Measurements from ENCODE around the gene SAMD3.
"Not testable (repeated sequence)": the region's sequence is repeated elsewhere in the genome, so short reads cannot be mapped to it uniquely, and the experiment has no call there.

The SAMD3 gene

GRCh38 chr6:130206479-130206878 lies 16.3 kb downstream of the SAMD3 start:
- no peak for FAIRE-seq
- DNase-seq (ENCODE audit: insufficient read length): no peak
- no peak for TF ChIP-seq POLR2AphosphoS5 (IDR thresholded peaks at IDR 0.05; ENCODE audit: low read depth, low read length)
- TF ChIP-seq POLR2A (IDR thresholded peaks at IDR 0.05; ENCODE audit: low read depth, low read length): no peak
- no peak for TF ChIP-seq TAF1 (IDR thresholded peaks at IDR 0.05; ENCODE audit: borderline replicate concordance, low read depth, low read length)

DNA sequence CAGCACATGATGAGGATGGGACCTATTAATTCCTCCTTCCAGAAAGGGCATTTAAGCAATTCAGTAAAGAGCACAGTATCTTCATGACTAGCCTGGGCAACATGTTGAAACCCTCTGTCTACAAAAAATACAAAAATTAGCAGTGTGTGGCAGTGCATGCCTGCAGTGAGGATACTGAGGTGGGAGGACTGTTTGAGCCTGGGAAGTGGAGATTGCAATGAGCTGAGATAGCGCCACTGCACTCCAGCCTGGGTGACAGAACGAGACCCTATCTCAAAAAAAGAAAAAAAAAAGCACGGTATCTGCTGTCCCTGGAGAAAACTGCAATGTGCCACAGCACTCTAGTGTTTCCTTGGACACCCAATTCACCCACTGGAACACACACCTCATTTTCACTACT lies 18.4 kb downstream of the SAMD3 start:
- TF ChIP-seq POLR2A (IDR thresholded peaks at IDR 0.05; ENCODE audit: low read depth, low read length) (no peak), POLR2AphosphoS5 (IDR thresholded peaks at IDR 0.05; ENCODE audit: low read depth, low read length) (no peak), TAF1 (IDR thresholded peaks at IDR 0.05; ENCODE audit: borderline replicate concordance, low read depth, low read length) (no peak)
- FAIRE-seq: no peak
- DNase-seq (ENCODE audit: insufficient read length): no peak

DNA sequence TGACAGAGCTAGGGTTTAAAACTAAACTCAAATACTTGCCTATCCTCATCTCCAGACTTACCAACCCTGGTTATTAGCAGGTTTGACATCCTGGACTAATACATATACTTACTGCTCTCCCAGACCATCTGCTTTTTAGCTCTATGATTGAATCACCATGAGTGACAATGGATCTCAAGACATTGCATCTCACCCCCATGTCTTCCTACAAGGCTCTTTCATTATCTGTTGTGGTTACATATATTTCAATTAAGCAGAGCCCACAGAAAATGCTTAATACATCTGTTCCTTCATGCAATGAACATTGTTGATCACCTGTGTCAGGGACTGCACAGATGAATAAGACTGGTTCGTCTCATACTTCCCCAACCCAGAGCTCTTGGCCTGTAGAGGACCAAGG lies 19.4 kb downstream of the SAMD3 start:
- TF ChIP-seq TAF1 (IDR thresholded peaks at IDR 0.05; ENCODE audit: borderline replicate concordance, low read depth, low read length): no peak
- TF ChIP-seq POLR2AphosphoS5 (IDR thresholded peaks at IDR 0.05; ENCODE audit: low read depth, low read length): no peak
- no peak for TF ChIP-seq POLR2A (IDR thresholded peaks at IDR 0.05; ENCODE audit: low read depth, low read length)
- DNase-seq (ENCODE audit: insufficient read length) (no peak), FAIRE-seq (no peak)

DNA sequence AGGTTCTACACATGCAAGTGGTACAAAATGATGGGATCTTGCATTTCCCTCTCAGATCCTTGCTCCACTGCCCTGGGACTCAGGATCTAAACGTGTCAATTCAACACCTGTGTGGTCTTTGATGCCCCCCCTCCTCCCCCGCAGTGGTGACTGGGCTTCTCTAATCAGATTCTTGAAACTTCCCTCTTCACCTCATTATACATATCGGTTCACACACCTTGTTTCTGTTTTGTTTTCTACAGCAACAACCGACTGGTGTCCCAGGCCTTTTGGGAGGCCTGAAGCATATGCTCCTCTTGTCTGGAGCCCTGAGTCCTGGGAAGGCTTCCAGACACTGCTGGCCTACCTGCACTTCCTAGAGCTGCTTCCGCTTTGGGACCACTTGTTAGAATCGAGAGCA lies 20.0 kb downstream of the SAMD3 start:
- FAIRE-seq: no peak
- no peak for DNase-seq (ENCODE audit: insufficient read length)
- no peak for TF ChIP-seq POLR2A (IDR thresholded peaks at IDR 0.05; ENCODE audit: low read depth, low read length)
- TF ChIP-seq POLR2AphosphoS5 (IDR thresholded peaks at IDR 0.05; ENCODE audit: low read depth, low read length): no peak
- TF ChIP-seq TAF1 (IDR thresholded peaks at IDR 0.05; ENCODE audit: borderline replicate concordance, low read depth, low read length): no peak

DNA sequence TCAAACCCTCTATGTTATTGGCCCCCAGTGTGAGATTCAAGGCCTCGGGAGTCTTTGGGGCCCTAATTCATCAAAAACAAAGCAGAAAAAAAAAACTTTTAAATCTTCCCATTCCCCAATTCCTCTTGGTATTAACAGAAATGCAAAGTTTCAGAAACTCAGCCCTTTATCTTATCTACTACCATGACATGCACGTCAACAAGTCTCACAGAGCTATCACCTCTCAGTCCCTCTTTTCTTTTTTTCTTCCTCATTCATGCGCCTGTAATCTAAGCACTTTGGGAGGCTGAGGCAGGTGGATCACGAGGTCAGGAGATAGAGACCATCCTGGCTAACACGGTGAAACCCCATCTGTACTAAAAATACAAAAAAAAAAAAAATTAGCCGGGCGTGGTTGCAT lies 22.7 kb downstream of the SAMD3 start:
- DNase-seq (ENCODE audit: insufficient read length): no peak
- no peak for FAIRE-seq

GRCh38 chr6:130198483-130199035 lies 24.2 kb downstream of the SAMD3 start:
- FAIRE-seq: no peak

More for the DNA sequence above, 22.7 kb downstream of the SAMD3 start:
- TF ChIP-seq POLR2AphosphoS5 (IDR thresholded peaks at IDR 0.05; ENCODE audit: low read depth, low read length): no peak
- TF ChIP-seq POLR2A (IDR thresholded peaks at IDR 0.05; ENCODE audit: low read depth, low read length): no peak
- TF ChIP-seq TAF1 (IDR thresholded peaks at IDR 0.05; ENCODE audit: borderline replicate concordance, low read depth, low read length): no peak

GRCh38 chr6:130197816-130198482 lies 24.8 kb downstream of the SAMD3 start:
- not testable (repeated sequence) for FAIRE-seq; DNase-seq (ENCODE audit: insufficient read length)

More at GRCh38 chr6:130198483-130199035, 24.2 kb downstream of the SAMD3 start:
- TF ChIP-seq TAF1 (IDR thresholded peaks at IDR 0.05; ENCODE audit: borderline replicate concordance, low read depth, low read length) (no peak), POLR2A (IDR thresholded peaks at IDR 0.05; ENCODE audit: low read depth, low read length) (no peak)
- no peak for DNase-seq (ENCODE audit: insufficient read length)

- FAIRE-seq; DNase-seq (ENCODE audit: insufficient read length): not testable (repeated sequence)
These were observed 28.3 kb downstream of the SAMD3 start for GRCh38 chr6:130194434-130194833.

GRCh38 chr6:130190701-130191690 lies 31.8 kb downstream of the SAMD3 start:
- FAIRE-seq (no peak), DNase-seq (ENCODE audit: insufficient read length) (no peak)
- no peak for TF ChIP-seq TAF1 (IDR thresholded peaks at IDR 0.05; ENCODE audit: borderline replicate concordance, low read depth, low read length)
- no peak for TF ChIP-seq POLR2A (IDR thresholded peaks at IDR 0.05; ENCODE audit: low read depth, low read length)
- no peak for TF ChIP-seq POLR2AphosphoS5 (IDR thresholded peaks at IDR 0.05; ENCODE audit: low read depth, low read length)

GRCh38 chr6:130189531-130190397 lies 33.0 kb downstream of the SAMD3 start:
- FAIRE-seq (no peak), DNase-seq (ENCODE audit: insufficient read length) (no peak)
- TF ChIP-seq POLR2AphosphoS5 (IDR thresholded peaks at IDR 0.05; ENCODE audit: low read depth, low read length): no peak
- no peak for TF ChIP-seq TAF1 (IDR thresholded peaks at IDR 0.05; ENCODE audit: borderline replicate concordance, low read depth, low read length)
- TF ChIP-seq POLR2A (IDR thresholded peaks at IDR 0.05; ENCODE audit: low read depth, low read length): no peak

DNA sequence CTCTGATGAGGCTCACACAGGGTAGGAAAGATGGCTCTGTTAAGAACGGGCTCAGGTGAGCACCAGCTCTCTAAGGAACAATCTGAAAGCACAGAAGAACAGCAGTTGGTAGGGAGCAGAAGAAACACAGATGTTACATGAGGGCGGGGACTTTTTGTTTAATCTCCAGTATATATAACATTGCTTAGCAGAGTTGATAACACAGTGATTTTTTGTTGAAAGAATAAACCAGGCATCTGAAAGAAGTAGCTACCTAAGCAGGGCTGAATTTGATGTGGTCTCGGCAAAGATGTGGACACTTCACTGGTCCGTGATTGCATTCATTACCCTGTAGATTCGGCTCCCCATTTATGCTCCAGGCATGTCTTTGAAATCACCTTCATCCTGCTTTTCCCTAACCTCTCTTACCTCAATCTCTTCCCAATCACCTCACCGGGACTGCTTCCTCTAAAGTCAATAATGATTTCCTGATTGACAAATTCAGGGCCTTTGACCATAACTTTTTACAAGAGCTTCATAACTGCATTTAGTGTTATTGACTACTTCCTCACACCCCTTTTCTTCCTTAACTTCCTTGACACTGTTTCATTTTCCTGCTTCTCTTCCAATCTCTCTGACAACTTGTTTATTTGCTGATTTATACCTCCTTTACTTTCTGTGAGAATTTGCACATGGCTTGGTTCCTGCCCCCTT lies 34.4 kb downstream of the SAMD3 start:
- no peak for TF ChIP-seq TAF1 (IDR thresholded peaks at IDR 0.05; ENCODE audit: borderline replicate concordance, low read depth, low read length)
- TF ChIP-seq POLR2AphosphoS5 (IDR thresholded peaks at IDR 0.05; ENCODE audit: low read depth, low read length): no peak
- no peak for TF ChIP-seq POLR2A (IDR thresholded peaks at IDR 0.05; ENCODE audit: low read depth, low read length)
- DNase-seq (ENCODE audit: insufficient read length) (no peak), FAIRE-seq (no peak)

Measured in GM12892 (cell line).